Stimulated activated CD4-positive, alpha-beta T cell treated with anti-CD3 and anti-CD28 coated beads, Interleukin-4, amount 100 ng/mL, for 48 hours (primary cell): ENCODE data around the gene PRR20C.
"Not testable (repeated sequence)": the region's sequence is repeated elsewhere in the genome, so short reads cannot be mapped to it uniquely, and the experiment has no call there.

ENCODE experiments used
- DNase-seq, 2 donors: peaks; one replicate each; pipeline ENCODE4 v3.0.0-alpha.2; 2020; ENCODE audit warnings: low read depth in 2 of 2

PRR20C gene

DNA sequence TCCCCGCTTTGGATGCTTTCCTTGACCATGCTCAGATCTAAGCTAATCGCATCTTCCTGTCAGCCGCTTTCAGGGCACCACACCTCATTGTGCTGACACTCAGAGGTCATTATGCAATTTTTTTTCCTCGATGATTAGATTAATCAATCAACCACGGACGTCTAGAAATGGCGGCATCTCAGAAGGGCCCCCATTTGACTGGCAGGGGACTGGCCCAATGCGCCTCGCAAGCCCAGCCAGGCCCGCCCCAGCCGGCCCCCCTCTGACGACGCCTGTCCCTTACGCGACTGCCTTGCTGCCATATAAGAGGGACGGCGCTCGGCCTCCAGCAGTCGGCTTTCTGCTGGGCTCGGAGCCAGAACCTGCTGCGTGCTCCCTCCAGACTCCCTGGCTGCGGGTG is at the start of gene PRR20C:
Gene PRR20C (plus strand): TSS at position 301 of the 400 bp plus-strand sequence. CDS start 387 bp downstream, outside the sequence.
- not testable (repeated sequence) for DNase-seq

GRCh38 chr13:57114945-57115344 is 38.9 kb upstream of the PRR20C start:
- no peak for DNase-seq

GRCh38 chr13:57123681-57124080 is 30.2 kb upstream of the PRR20C start:
- no peak for DNase-seq

GRCh38 chr13:57128909-57129308 is 25.0 kb upstream of the PRR20C start:
- DNase-seq, result no peak

DNA sequence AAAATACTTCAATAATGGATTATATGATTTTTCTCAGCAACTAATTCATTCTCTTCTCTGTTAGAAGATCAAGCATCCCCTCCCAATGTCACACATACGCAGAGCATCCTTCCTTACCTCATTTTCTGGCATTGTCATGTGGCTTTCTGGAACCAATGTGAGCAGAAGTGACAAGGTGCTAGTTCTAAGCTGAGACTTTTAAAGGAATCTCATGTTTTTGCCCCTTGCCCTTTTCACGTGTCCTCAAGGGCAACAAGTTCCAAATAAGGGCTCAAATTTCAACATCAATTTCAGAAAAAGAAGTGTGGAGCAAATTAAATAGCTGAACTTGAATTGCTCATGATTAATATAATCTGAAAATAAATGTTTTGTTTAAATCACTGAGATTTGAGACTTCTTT is 17.8 kb upstream of the PRR20C start:
- no peak for DNase-seq

DNA sequence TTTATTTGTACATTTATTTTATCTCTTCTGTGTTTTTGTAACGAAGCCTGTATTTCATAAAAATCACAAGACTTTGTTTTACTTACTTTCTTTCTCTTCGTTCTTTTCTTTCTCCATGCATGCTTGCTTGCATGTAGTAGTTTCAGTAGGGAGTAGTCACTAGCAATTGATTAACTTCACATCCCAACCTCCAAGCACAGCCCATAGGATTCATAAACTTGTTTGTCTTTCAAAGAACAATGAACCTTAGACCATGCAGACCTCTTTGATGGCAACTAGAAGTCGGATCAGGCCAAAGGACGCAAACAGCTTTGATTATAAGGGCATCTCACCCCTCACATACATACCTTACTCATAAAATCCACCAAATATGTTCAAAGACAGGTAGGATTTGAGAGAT is 16.3 kb upstream of the PRR20C start:
- DNase-seq, result no peak

- DNase-seq, result no peak
Measured at GRCh38 chr13:57138988-57139387, 14.9 kb upstream of the PRR20C start.

GRCh38 chr13:57139781-57140180 is 14.1 kb upstream of the PRR20C start:
- DNase-seq, result not testable (repeated sequence)

- DNase-seq, result not testable (repeated sequence)
Measured at GRCh38 chr13:57140235-57140968, 13.5 kb upstream of the PRR20C start, which contains the start of gene PRR20A. Gene PRR20A, plus strand, starts transcription at chr13:57140918. Its CDS starts 387 bp downstream, at chr13:57141305.

- DNase-seq, result not testable (repeated sequence)
Measured at GRCh38 chr13:57147188-57147587, 6.7 kb upstream of the PRR20C start, which contains the start of gene PRR20B. Gene PRR20B, plus strand, starts transcription at chr13:57147488. Its CDS starts 387 bp downstream, at chr13:57147875.

GRCh38 chr13:57148106-57148505 is 5.8 kb upstream of the PRR20C start:
- not testable (repeated sequence) for DNase-seq

DNA sequence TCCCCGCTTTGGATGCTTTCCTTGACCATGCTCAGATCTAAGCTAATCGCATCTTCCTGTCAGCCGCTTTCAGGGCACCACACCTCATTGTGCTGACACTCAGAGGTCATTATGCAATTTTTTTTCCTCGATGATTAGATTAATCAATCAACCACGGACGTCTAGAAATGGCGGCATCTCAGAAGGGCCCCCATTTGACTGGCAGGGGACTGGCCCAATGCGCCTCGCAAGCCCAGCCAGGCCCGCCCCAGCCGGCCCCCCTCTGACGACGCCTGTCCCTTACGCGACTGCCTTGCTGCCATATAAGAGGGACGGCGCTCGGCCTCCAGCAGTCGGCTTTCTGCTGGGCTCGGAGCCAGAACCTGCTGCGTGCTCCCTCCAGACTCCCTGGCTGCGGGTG is 6.5 kb downstream of the PRR20C start, which contains the start of gene PRR20D:
Gene PRR20D (plus strand): TSS at position 301 of the 400 bp plus-strand sequence. CDS start 387 bp downstream, outside the sequence.
- not testable (repeated sequence) for DNase-seq

DNA sequence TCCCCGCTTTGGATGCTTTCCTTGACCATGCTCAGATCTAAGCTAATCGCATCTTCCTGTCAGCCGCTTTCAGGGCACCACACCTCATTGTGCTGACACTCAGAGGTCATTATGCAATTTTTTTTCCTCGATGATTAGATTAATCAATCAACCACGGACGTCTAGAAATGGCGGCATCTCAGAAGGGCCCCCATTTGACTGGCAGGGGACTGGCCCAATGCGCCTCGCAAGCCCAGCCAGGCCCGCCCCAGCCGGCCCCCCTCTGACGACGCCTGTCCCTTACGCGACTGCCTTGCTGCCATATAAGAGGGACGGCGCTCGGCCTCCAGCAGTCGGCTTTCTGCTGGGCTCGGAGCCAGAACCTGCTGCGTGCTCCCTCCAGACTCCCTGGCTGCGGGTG is 13.0 kb downstream of the PRR20C start, which contains the start of gene PRR20E:
Gene PRR20E (plus strand): TSS at position 301 of the 400 bp plus-strand sequence. CDS start 387 bp downstream, outside the sequence.
- DNase-seq, result not testable (repeated sequence)

DNA sequence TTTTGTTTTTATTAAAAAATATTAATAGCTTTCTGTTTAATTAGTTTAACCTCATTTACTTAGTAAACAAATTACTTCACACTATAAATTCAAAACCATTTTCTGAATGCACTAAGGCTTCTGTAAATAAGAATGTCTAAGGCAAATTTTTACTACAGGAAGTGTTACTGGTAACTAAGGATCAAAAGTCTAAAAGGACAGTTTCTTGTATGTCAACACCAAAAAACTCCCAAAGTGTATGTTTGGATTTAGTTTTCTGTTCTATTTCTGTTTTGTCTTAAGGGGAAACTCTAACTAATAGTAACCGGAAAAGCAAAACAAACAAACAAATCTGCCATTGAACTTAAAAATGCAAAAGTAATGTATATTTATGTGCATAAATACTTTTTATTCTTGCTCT is 37.8 kb downstream of the PRR20C start:
- DNase-seq, result no peak
